Measurements from ENCODE around the gene SLC7A14. TPM values are rescaled to one million over a fixed set of nuclear protein-coding genes. Genes with fewer than 3 reads are reported as not detected.

The SLC7A14 gene
- polyA plus RNA-seq, 1 donor from 2014 or later, result not detected

DNA sequence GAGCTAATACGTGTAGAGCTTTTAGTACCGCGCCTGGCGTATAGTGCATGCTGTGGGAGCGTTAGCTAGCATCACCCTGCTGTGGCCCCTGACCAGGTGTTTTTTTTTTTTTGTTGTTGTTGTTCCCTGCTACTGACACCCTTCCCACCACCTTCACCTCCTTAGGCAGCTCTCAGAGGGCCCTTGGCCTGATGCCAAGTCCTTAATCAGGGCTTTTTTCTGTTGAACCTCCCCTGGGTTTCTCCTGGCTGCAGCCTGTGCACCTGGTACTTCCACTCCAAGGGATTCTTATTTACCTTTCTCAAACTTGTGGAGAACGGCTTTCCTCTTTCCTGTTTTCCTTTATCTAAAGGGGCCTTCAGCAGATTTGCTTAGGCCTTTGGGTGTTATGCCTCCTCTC, 53.3 kb downstream of the SLC7A14 start:
- Mint-ChIP-seq H3K36me3 (no peaks in the 10 kb centered on the region), H3K9me3 (no peaks in the 10 kb centered on the region), H3K4me3 (no peak overlapping the region), H3K27me3 (peaks cover 9% of the 10 kb centered on the region), H3K27ac (no peak overlapping the region), H3K4me1 (no peaks in the 10 kb centered on the region)

- Mint-ChIP-seq H3K27me3 (peaks cover 2% of the 10 kb centered on the region), H3K27ac (no peak overlapping the region), H3K4me3 (no peak overlapping the region), H3K4me1 (no peaks in the 10 kb centered on the region), H3K9me3 (no peaks in the 10 kb centered on the region), H3K36me3 (no peaks in the 10 kb centered on the region)
Measured at GRCh38 chr3:170531657-170532335, 54.1 kb downstream of the SLC7A14 start.

DNA sequence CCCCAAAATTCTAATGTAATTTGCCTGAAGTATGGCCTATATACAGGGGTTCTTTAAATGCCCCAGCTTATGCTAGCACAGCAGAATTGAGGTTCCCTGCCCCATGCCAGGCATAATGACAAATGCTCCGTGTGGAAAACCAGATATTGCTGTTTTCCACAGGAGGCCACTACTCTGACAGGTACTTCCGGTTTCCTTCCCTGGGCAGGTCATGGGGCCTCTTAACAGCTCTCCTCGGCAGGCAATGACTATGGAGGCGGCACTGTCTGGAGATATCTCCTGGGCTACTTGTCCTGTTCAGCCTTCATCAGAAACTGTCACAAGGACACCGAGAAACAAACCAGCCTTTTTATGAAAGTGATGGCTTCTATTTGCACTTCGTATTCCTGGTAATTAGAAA, 54.8 kb downstream of the SLC7A14 start:
- no peaks in the 10 kb centered on the region for H3K36me3 Mint-ChIP-seq
- H3K9me3 Mint-ChIP-seq, result no peaks in the 10 kb centered on the region
- no peak overlapping the region for H3K4me3 Mint-ChIP-seq

DNA sequence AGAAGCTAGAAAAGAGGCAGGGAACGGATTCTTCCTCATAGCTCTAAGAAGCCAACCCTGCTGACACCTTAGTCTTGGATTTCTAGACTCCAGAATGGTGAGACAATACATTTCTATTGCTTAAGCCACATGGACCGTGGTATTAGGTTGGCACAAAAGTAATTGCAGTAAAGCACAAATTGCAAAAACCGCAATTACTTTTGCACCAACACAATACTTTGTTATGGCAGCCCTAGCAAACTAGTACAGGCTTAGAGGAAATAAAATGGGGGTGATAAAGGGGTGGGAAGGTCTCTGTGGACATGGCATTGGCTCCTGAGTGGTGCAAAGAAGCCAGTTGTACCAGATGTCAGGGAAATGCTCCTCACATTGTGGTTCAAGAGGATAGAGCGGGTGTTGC, 56.0 kb downstream of the SLC7A14 start:
- no peak overlapping the region for H3K4me3 Mint-ChIP-seq
- peaks cover 2% of the 10 kb centered on the region for H3K36me3 Mint-ChIP-seq
- H3K27ac Mint-ChIP-seq, result no peak overlapping the region
- no peaks in the 10 kb centered on the region for H3K4me1 Mint-ChIP-seq
- no peaks in the 10 kb centered on the region for H3K27me3 Mint-ChIP-seq
- no peaks in the 10 kb centered on the region for H3K9me3 Mint-ChIP-seq

More for the DNA sequence above, 54.8 kb downstream of the SLC7A14 start:
- no peaks in the 10 kb centered on the region for H3K4me1 Mint-ChIP-seq
- no peak overlapping the region for H3K27ac Mint-ChIP-seq
- no peaks in the 10 kb centered on the region for H3K27me3 Mint-ChIP-seq

DNA sequence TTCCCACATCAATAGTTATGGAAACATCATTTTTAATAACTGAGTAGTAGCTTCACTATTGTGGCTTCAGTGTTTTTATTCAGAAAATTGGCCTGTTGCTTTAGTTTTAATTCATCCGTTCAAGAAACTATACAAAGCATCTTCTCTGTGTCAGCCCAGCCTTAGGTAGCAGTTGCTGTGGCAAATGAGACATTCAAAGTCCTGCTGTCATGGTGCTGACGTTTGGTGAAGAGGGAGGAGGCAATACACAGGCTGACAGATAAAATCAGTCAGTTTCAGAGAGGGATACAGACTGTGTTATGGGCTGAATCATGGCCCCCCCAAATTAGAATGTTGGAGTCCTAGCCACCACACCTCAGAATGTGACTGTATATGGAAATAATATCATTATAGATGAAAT, 56.5 kb downstream of the SLC7A14 start:
- Mint-ChIP-seq H3K27me3 (no peaks in the 10 kb centered on the region), H3K27ac (no peak overlapping the region), H3K4me1 (no peaks in the 10 kb centered on the region), H3K36me3 (peaks cover 2% of the 10 kb centered on the region), H3K4me3 (no peak overlapping the region), H3K9me3 (no peaks in the 10 kb centered on the region)

DNA sequence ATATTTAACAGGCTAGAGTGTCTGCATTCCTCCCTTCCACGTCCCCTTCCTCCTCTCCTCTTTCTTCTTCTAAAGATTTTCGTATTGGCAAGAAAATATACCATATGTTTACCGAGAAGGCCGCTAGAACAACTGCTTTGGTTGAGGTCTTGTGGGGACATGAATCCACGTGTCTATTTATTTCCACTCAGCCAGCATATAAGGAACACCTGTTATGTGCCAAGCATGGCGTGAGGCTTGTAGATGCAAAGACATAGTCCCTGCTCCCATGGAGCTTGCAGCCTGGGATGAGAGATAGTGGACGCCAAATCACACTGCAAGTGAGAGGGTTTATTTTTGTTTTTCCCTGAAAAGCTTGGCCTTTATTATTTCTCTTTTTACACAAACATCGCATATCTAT, 57.1 kb downstream of the SLC7A14 start:
- peaks cover 2% of the 10 kb centered on the region for H3K36me3 Mint-ChIP-seq
- no peak overlapping the region for H3K27ac Mint-ChIP-seq
- no peaks in the 10 kb centered on the region for H3K4me1 Mint-ChIP-seq
- H3K9me3 Mint-ChIP-seq, result no peaks in the 10 kb centered on the region
- H3K4me3 Mint-ChIP-seq, result no peak overlapping the region
- H3K27me3 Mint-ChIP-seq, result no peaks in the 10 kb centered on the region

GRCh38 chr3:170524073-170524472, 61.8 kb downstream of the SLC7A14 start:
- no peak overlapping the region for H3K27ac Mint-ChIP-seq
- peaks cover 0 to 3% (median 0%) of the 10 kb centered on the region in 3 donors for H3K4me1 Mint-ChIP-seq
- H3K36me3 Mint-ChIP-seq, result peaks cover 2% of the 10 kb centered on the region
- no peaks in the 10 kb centered on the region for H3K27me3 Mint-ChIP-seq
- H3K4me3 Mint-ChIP-seq, result no peak overlapping the region
- H3K9me3 Mint-ChIP-seq, result peaks cover 0 to 5% (median 0%) of the 10 kb centered on the region in 3 donors

GRCh38 chr3:170523248-170523647, 62.6 kb downstream of the SLC7A14 start:
- Mint-ChIP-seq H3K4me3 (no peak overlapping the region), H3K9me3 (peaks cover 0 to 5% (median 3%) of the 10 kb centered on the region in 3 donors), H3K27ac (peak overlapping the region in 1 of 3 donors; percentile 29), H3K4me1 (peaks cover 0 to 3% (median 0%) of the 10 kb centered on the region in 3 donors), H3K36me3 (peaks cover 2% of the 10 kb centered on the region), H3K27me3 (no peaks in the 10 kb centered on the region)

GRCh38 chr3:170522201-170522600, 63.7 kb downstream of the SLC7A14 start:
- Mint-ChIP-seq H3K9me3 (peaks cover 0 to 5% (median 3%) of the 10 kb centered on the region in 3 donors), H3K4me3 (no peak overlapping the region), H3K4me1 (peaks cover 0 to 4% (median 0%) of the 10 kb centered on the region in 3 donors), H3K27ac (no peak overlapping the region), H3K27me3 (no peaks in the 10 kb centered on the region), H3K36me3 (peaks cover 2% of the 10 kb centered on the region)

DNA sequence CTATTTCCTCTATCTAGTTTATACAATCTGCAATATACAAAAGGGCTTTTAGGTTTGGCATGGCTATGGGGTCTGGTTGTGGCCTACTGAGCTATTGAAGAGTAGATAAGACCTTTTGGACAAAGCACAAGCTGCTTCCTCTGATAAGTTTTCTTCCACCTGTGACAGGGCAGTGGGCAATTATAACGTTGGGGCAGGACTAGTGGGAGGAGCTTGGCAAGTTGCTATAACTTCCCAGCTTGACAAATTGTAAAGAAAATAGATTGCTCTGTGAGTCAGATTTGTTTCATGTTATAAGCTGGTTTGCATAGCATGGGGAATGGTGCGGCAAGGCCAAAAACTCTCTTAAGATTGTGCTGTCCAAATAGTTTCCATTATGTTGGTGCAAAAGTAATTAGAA, 64.9 kb downstream of the SLC7A14 start:
- Mint-ChIP-seq H3K36me3 (peaks cover 2% of the 10 kb centered on the region), H3K4me1 (peaks cover 0 to 4% (median 0%) of the 10 kb centered on the region in 3 donors), H3K4me3 (no peak overlapping the region), H3K27me3 (no peaks in the 10 kb centered on the region), H3K9me3 (peaks cover 0 to 5% (median 3%) of the 10 kb centered on the region in 3 donors), H3K27ac (no peak overlapping the region)

DNA sequence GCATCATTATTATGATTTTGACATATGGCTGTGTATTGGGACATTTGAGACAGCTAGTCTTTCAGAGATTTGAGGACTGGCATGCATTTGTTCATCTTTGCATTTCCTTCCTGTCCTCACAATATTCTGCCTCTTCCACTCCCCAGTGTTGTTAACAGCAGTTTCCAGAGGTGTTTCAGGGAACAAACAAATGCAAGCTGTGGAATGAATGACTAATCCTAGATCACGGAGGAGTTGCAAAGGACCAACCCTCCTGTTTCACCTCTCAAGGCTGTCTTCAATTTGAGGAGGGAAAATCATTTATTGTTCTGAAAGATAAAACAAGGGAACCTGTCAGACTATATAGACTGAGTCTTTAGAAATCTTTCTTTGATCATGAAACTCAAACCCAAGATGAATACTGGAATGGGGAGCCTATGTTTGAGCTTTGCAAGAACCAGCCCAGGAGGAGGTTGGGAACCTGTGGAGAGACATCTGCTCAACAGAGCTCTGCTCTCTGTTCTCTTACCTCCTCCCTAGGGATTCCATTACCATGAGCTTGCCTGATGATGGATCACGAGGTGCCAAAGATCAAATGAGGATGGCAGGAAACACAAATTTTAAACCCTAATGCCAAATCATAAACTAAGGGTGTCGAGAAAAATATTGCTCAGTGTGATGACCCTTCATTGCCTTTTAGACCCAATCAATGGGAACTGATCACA, 68.5 kb downstream of the SLC7A14 start:
- no peaks in the 10 kb centered on the region for H3K36me3 Mint-ChIP-seq
- no peak overlapping the region for H3K4me3 Mint-ChIP-seq
- H3K4me1 Mint-ChIP-seq, result peaks cover 0 to 3% (median 1%) of the 10 kb centered on the region in 3 donors
- H3K27ac Mint-ChIP-seq, result no peak overlapping the region
- H3K9me3 Mint-ChIP-seq, result peaks cover 0 to 3% (median 0%) of the 10 kb centered on the region in 3 donors
- H3K27me3 Mint-ChIP-seq, result peaks cover 5% of the 10 kb centered on the region

GRCh38 chr3:170513642-170514041, 72.2 kb downstream of the SLC7A14 start:
- H3K27me3 Mint-ChIP-seq, result peaks cover 9% of the 10 kb centered on the region
- peaks cover 0 to 2% (median 0%) of the 10 kb centered on the region in 3 donors for H3K9me3 Mint-ChIP-seq
- no peaks in the 10 kb centered on the region for H3K36me3 Mint-ChIP-seq
- no peak overlapping the region for H3K4me3 Mint-ChIP-seq
- H3K27ac Mint-ChIP-seq, result no peak overlapping the region
- peaks cover 0 to 4% (median 1%) of the 10 kb centered on the region in 3 donors for H3K4me1 Mint-ChIP-seq

- no peak overlapping the region for H3K4me3 Mint-ChIP-seq
- no peak overlapping the region for H3K27ac Mint-ChIP-seq
- H3K27me3 Mint-ChIP-seq, result peaks cover 9% of the 10 kb centered on the region
- peaks cover 0 to 4% (median 0%) of the 10 kb centered on the region in 3 donors for H3K4me1 Mint-ChIP-seq
- H3K36me3 Mint-ChIP-seq, result no peaks in the 10 kb centered on the region
- H3K9me3 Mint-ChIP-seq, result no peaks in the 10 kb centered on the region
Measured at GRCh38 chr3:170511371-170511770, 74.5 kb downstream of the SLC7A14 start.

DNA sequence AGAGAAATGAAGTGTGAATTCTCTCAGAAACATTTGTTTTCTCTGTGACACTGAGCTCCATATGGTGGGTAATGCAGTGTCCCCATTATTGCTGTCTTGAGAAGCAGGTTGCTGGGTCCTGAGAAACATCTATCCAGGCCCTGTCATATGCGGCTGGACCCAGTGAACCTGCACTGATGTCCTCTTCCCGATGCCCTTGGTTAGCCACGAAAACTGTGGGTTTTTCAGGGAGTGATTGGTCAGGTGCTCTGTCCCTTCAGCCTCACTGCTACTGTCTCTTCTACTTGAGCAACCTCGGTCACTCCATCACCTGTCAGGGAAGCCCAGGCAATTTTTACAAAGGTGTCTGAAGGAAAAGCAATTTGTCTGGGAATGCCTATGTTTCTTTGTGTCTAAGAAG, 77.0 kb downstream of the SLC7A14 start:
- Mint-ChIP-seq H3K27me3 (peaks cover 5% of the 10 kb centered on the region), H3K9me3 (no peaks in the 10 kb centered on the region), H3K4me1 (peaks cover 0 to 4% (median 0%) of the 10 kb centered on the region in 3 donors), H3K36me3 (no peaks in the 10 kb centered on the region), H3K27ac (no peak overlapping the region), H3K4me3 (no peak overlapping the region)

GRCh38 chr3:170508291-170508690, 77.6 kb downstream of the SLC7A14 start:
- H3K4me3 Mint-ChIP-seq, result no peak overlapping the region
- no peaks in the 10 kb centered on the region for H3K36me3 Mint-ChIP-seq
- no peak overlapping the region for H3K27ac Mint-ChIP-seq
- peaks cover 4% of the 10 kb centered on the region for H3K27me3 Mint-ChIP-seq
- no peaks in the 10 kb centered on the region for H3K9me3 Mint-ChIP-seq
- peaks cover 0 to 1% (median 0%) of the 10 kb centered on the region in 3 donors for H3K4me1 Mint-ChIP-seq

DNA sequence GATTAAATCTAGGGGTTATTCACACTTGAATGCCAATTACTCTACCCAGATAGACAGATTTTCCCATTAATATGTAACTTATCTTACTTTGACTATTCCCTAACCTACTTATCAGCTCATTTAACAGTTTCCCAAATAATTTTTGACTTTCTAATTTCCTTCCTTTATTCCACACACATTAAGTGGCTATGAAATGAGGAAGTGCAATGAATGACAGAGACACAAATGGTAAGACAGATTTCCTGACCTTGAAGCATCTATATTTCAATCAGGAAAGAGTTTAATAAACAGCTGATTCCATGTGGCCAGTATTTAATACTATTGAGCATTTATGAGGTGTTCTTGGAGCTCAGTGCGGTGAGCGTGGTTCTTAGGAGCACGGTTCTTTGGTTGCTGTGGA, 78.8 kb downstream of the SLC7A14 start:
- H3K36me3 Mint-ChIP-seq, result no peaks in the 10 kb centered on the region
- H3K4me1 Mint-ChIP-seq, result no peaks in the 10 kb centered on the region
- H3K27me3 Mint-ChIP-seq, result peaks cover 4% of the 10 kb centered on the region
- H3K9me3 Mint-ChIP-seq, result no peaks in the 10 kb centered on the region
- no peak overlapping the region for H3K27ac Mint-ChIP-seq
- H3K4me3 Mint-ChIP-seq, result no peak overlapping the region

Data from IgD-negative memory B cell (primary cell).